ENCODE results near the gene FBXW11.

DNA sequence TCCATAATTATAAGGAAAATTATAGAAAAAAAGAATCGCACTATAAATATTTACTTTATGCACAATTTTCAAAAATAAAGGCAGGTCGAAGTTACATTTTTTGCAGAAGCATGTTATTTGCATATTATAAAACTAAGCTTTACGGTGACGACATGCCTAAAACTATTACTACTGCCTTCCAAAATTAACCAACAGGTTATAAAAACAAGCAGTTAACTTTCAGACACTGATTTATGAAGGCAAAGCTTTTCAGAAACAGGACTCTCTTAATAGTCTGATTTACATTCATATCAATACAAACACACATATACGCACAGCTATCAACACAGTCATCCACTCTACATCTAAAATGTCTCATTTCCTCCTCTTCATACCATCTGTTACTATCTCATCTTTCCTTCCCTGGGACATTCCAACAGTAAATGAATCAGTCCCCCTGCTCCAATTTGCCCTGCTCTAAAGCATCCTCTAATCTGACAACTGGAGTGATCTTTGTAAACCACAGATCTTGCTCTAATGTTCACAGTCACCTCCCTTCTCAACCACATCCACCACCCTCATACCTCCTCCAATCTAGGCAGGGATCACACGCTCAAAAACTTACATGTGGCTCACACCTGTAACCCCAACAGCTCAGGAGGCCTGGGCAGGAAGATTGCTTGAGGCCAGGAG lies 21.6 kb downstream of the FBXW11 start:
- TF ChIP-seq ETV6 (CRISPR knock-in tag; IDR thresholded peaks at IDR 0.05) (no peak), ZNF138 (CRISPR knock-in tag; conservative IDR thresholded peaks at IDR 0.05) (no peak), ZNF121 (CRISPR knock-in tag; IDR thresholded peaks at IDR 0.05) (no peak), PRRX2 (CRISPR knock-in tag; IDR thresholded peaks at IDR 0.05) (no peak), E2F1 (CRISPR knock-in tag; IDR thresholded peaks at IDR 0.05) (no peak), TP53 (CRISPR knock-in tag; IDR thresholded peaks at IDR 0.05) (no peak), MYBL2 (CRISPR knock-in tag; IDR thresholded peaks at IDR 0.05) (no peak), TEAD4 (CRISPR knock-in tag; IDR thresholded peaks at IDR 0.05) (no peak)
- TF ChIP-seq, protein P1, sequence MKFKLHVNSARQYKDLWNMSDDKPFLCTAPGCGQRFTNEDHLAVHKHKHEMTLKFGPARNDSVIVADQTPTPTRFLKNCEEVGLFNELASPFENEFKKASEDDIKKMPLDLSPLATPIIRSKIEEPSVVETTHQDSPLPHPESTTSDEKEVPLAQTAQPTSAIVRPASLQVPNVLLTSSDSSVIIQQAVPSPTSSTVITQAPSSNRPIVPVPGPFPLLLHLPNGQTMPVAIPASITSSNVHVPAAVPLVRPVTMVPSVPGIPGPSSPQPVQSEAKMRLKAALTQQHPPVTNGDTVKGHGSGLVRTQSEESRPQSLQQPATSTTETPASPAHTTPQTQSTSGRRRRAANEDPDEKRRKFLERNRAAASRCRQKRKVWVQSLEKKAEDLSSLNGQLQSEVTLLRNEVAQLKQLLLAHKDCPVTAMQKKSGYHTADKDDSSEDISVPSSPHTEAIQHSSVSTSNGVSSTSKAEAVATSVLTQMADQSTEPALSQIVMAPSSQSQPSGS (CRISPR knock-in tag; IDR thresholded peaks at IDR 0.05; ENCODE audit: borderline replicate concordance, low read depth): no peak
- TF ChIP-seq, protein P2, sequence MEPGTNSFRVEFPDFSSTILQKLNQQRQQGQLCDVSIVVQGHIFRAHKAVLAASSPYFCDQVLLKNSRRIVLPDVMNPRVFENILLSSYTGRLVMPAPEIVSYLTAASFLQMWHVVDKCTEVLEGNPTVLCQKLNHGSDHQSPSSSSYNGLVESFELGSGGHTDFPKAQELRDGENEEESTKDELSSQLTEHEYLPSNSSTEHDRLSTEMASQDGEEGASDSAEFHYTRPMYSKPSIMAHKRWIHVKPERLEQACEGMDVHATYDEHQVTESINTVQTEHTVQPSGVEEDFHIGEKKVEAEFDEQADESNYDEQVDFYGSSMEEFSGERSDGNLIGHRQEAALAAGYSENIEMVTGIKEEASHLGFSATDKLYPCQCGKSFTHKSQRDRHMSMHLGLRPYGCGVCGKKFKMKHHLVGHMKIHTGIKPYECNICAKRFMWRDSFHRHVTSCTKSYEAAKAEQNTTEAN (CRISPR knock-in tag; IDR thresholded peaks at IDR 0.05): no peak
- TF ChIP-seq, protein P3, sequence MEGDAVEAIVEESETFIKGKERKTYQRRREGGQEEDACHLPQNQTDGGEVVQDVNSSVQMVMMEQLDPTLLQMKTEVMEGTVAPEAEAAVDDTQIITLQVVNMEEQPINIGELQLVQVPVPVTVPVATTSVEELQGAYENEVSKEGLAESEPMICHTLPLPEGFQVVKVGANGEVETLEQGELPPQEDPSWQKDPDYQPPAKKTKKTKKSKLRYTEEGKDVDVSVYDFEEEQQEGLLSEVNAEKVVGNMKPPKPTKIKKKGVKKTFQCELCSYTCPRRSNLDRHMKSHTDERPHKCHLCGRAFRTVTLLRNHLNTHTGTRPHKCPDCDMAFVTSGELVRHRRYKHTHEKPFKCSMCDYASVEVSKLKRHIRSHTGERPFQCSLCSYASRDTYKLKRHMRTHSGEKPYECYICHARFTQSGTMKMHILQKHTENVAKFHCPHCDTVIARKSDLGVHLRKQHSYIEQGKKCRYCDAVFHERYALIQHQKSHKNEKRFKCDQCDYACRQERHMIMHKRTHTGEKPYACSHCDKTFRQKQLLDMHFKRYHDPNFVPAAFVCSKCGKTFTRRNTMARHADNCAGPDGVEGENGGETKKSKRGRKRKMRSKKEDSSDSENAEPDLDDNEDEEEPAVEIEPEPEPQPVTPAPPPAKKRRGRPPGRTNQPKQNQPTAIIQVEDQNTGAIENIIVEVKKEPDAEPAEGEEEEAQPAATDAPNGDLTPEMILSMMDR (IDR thresholded peaks at IDR 0.05): no peak
- TF ChIP-seq, protein P4, sequence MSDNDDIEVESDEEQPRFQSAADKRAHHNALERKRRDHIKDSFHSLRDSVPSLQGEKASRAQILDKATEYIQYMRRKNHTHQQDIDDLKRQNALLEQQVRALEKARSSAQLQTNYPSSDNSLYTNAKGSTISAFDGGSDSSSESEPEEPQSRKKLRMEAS (CRISPR knock-in tag; IDR thresholded peaks at IDR 0.05): no peak
